SK-N-SH (cell line): ENCODE results near the gene SLC38A8. TPM values are rescaled to one million over a fixed set of nuclear protein-coding genes. Genes with fewer than 3 reads are reported as not detected.

Source experiments
- CTCF ChIA-PET: fragments of 300-600, 350-600 bp; formaldehyde crosslinking; extraction: SDS; loops from one replicate; lab custom pipeline; 2021; lab: Yijun Ruan, JAX
- POLR2A ChIA-PET: fragments of 350-600 bp; sonication (Branson Sonifier 250); formaldehyde crosslinking; extraction: SDS; loops from one replicate; lab custom pipeline; 2020; ENCODE audit warnings: antibody characterized with exemption, inconsistent platforms; lab: Yijun Ruan, JAX
- DNase-seq: peaks from one replicate; pipeline ENCODE4 v3.0.0; 2012
- H2AFZ ChIP-seq: fragments of 200-600 bp; sonication (generic); 2 replicates; pipeline ENCODE4 v1.8.1; 2016; ENCODE audit warnings: antibody characterized with exemption, mild to moderate bottlenecking, low read depth
- H3F3A ChIP-seq: fragments of 200-600 bp; sonication (generic); replicated peaks from 2 replicates; pipeline ENCODE3; 2016; ENCODE audit warnings: antibody characterized with exemption, mild to moderate bottlenecking; ENCODE audit not compliant: insufficient read depth
- H3K27ac ChIP-seq, 2 experiments: fragments of 200-500 bp in 1 of 2; fragments of 200-600 bp in 1 of 2; sonication (Bioruptor generic) in 1 of 2; sonication (generic), shearing (Covaris generic) in 1 of 2; 2 replicates each; pipeline versions ENCODE4 v1.5.1 to v1.6.1; 2014 to 2016; ENCODE audit warnings: low read depth in 2 of 2, inconsistent platforms in 1 of 2, low read length in 1 of 2, mild to moderate bottlenecking in 1 of 2, mixed read lengths in 1 of 2
- H3K27me3 ChIP-seq: fragments of 200-600 bp; sonication (generic), shearing (Covaris generic); 2 replicates; pipeline ENCODE4 v1.6.1; 2016; ENCODE audit warnings: mixed run types; ENCODE audit not compliant: insufficient read depth
- H3K36me3 ChIP-seq, 2 experiments: fragments of 200-500 bp in 1 of 2; fragments of 200-600 bp in 1 of 2; sonication (Bioruptor generic) in 1 of 2; sonication (generic) in 1 of 2; replicated peaks in 1 of 2; 2 replicates each; pipeline versions ENCODE3 to v1.5.1; 2014 to 2016; ENCODE audit warnings: low read length in 1 of 2, mild to moderate bottlenecking in 1 of 2; ENCODE audit not compliant: insufficient read depth in 2 of 2, control insufficient read depth in 1 of 2
- H3K4me1 ChIP-seq, 2 experiments: fragments of 200-500 bp in 1 of 2; fragments of 200-600 bp in 1 of 2; sonication (Bioruptor generic) in 1 of 2; sonication (generic), shearing (Covaris generic) in 1 of 2; 2 replicates each; pipeline versions ENCODE4 v1.5.1 to v1.6.1; 2014 to 2016; ENCODE audit warnings: low read depth in 1 of 2, low read length in 1 of 2, mixed run types in 1 of 2; ENCODE audit not compliant: insufficient read depth in 2 of 2, control insufficient read depth in 1 of 2
- H3K4me2 ChIP-seq: fragments of 200-600 bp; sonication (generic), shearing (Covaris generic); 2 replicates; pipeline ENCODE4 v1.6.1; 2017; ENCODE audit warnings: mixed run types
- H3K4me3 ChIP-seq, 2 experiments: fragments of 200-500 bp in 1 of 2; fragments of 200-600 bp in 1 of 2; sonication (Bioruptor generic) in 1 of 2; sonication (generic), shearing (Covaris generic) in 1 of 2; 2 replicates each; pipeline versions ENCODE4 v1.5.1 to v1.8.1; 2014 to 2016; ENCODE audit warnings: low read depth in 2 of 2, inconsistent platforms in 1 of 2, low read length in 1 of 2, mild to moderate bottlenecking in 1 of 2, mixed read lengths in 1 of 2, moderate library complexity in 1 of 2
- H3K79me2 ChIP-seq: fragments of 200-600 bp; sonication (generic); 2 replicates; pipeline ENCODE4 v1.8.1; 2017; ENCODE audit warnings: mild to moderate bottlenecking; ENCODE audit not compliant: insufficient read depth
- H3K9ac ChIP-seq: fragments of 200-600 bp; sonication (generic); 2 replicates; pipeline ENCODE4 v1.6.1; 2017; ENCODE audit warnings: mixed run types
- H3K9me2 ChIP-seq: fragments of 200-600 bp; sonication (generic); 2 replicates; pipeline ENCODE4 v1.6.1; 2017; ENCODE audit warnings: mixed run types
- H3K9me3 ChIP-seq: fragments of 200-600 bp; sonication (generic); 2 replicates; pipeline ENCODE4 v1.6.1; 2017; ENCODE audit warnings: mixed run types, mild to moderate bottlenecking, moderate library complexity
- H4K20me1 ChIP-seq: fragments of 200-600 bp; sonication (generic); 2 replicates; pipeline ENCODE4 v1.6.1; 2017; ENCODE audit warnings: mild to moderate bottlenecking, mixed run types; ENCODE audit not compliant: insufficient read depth
- CTCF ChIP-seq: fragments of 200-600 bp; sonication (generic); IDR thresholded peaks from 2 replicates; pipeline ENCODE4 v1.6.1; 2017; ENCODE audit warnings: antibody characterized with exemption, mild to moderate bottlenecking, moderate library complexity
- ELF1 ChIP-seq: IDR thresholded peaks from 2 replicates; pipeline ENCODE4 v1.4.0; 2012
- EZH2phosphoT487 ChIP-seq: fragments of 200-600 bp; sonication (generic); IDR thresholded peaks from 2 replicates; pipeline ENCODE4 v1.6.1; 2017; ENCODE audit warnings: low read depth, mixed run types, mild to moderate bottlenecking, antibody characterized with exemption, moderate library complexity, borderline replicate concordance
- FOSL2 ChIP-seq: IDR thresholded peaks from 2 replicates; pipeline ENCODE4 v1.4.0; 2012; ENCODE audit warnings: low read depth, mild to moderate bottlenecking, moderate library complexity, borderline replicate concordance
- FOXM1 ChIP-seq: IDR thresholded peaks from 2 replicates; pipeline ENCODE4 v1.4.0; 2012; ENCODE audit warnings: low read depth, mild to moderate bottlenecking
- JUND ChIP-seq: IDR thresholded peaks from 2 replicates; pipeline ENCODE4 v1.4.0; 2012
- MEF2A ChIP-seq: IDR thresholded peaks from 2 replicates; pipeline ENCODE4 v1.4.0; 2012; ENCODE audit warnings: low read depth, borderline replicate concordance
- MXI1 ChIP-seq: IDR thresholded peaks from 2 replicates; pipeline ENCODE4 v1.6.1; 2012; ENCODE audit warnings: mild to moderate bottlenecking, low read depth, low read length, improper control_type of control experiment
- NFIC ChIP-seq: IDR thresholded peaks from 2 replicates; pipeline ENCODE4 v1.4.0; 2012; ENCODE audit warnings: borderline replicate concordance
- POLR2AphosphoS5 ChIP-seq: IDR thresholded peaks from 2 replicates; pipeline ENCODE4 v1.6.1; 2012; ENCODE audit warnings: low read depth, low read length
- RAD21 ChIP-seq: IDR thresholded peaks from 2 replicates; pipeline ENCODE4 v1.6.1; 2012; ENCODE audit warnings: mild to moderate bottlenecking, low read length
- RCOR1 ChIP-seq: fragments of 150-350 bp; IDR thresholded peaks from 2 replicates; pipeline ENCODE4 v1.6.1; 2017; ENCODE audit warnings: antibody characterized with exemption, low read length
- RXRA ChIP-seq: IDR thresholded peaks from 2 replicates; pipeline ENCODE4 v1.4.0; 2012; ENCODE audit warnings: low read depth, mild to moderate bottlenecking, borderline replicate concordance
- SIN3A ChIP-seq: IDR thresholded peaks from 2 replicates; pipeline ENCODE4 v1.6.1; 2012; ENCODE audit warnings: low read depth, mild to moderate bottlenecking, low read length, moderate library complexity, borderline replicate concordance
- SMC3 ChIP-seq: IDR thresholded peaks from 2 replicates; pipeline ENCODE4 v1.6.1; 2012; ENCODE audit warnings: low read depth, low read length, improper control_type of control experiment
- TEAD4 ChIP-seq: IDR thresholded peaks from 2 replicates; pipeline ENCODE4 v1.4.0; 2012; ENCODE audit warnings: mild to moderate bottlenecking, borderline replicate concordance; ENCODE audit not compliant: insufficient read depth
- USF1 ChIP-seq: IDR thresholded peaks from 2 replicates; pipeline ENCODE4 v1.4.0; 2012; ENCODE audit warnings: low read depth, borderline replicate concordance
- YY1 ChIP-seq: IDR thresholded peaks from 2 replicates; pipeline ENCODE4 v1.4.0; 2012; ENCODE audit warnings: low read depth, mild to moderate bottlenecking
- WGBS: methylation state at CpG from one replicate; pipeline ENCODE4 v1.1.6; 2017; ENCODE audit warnings: low lambda C conversion rate; 5-methylcytosine and 5-hydroxymethylcytosine counted together
- polyA plus RNA-seq, 3 experiments: library from polyadenylated mRNA; depleted of rRNA; stranded (reverse); fragments of >200 nt; gene quantifications; 2 replicates each; pipeline ENCODE4 v1.2.3, GENCODE V29; 2012
- TF ChIP-seq, protein P1 (sequence below): IDR thresholded peaks from 2 replicates; pipeline ENCODE4; 2012

The SLC38A8 gene
- polyA plus RNA-seq, 1 of the 3 experiments (the other 2 are of a cell fraction): not detected

DNA sequence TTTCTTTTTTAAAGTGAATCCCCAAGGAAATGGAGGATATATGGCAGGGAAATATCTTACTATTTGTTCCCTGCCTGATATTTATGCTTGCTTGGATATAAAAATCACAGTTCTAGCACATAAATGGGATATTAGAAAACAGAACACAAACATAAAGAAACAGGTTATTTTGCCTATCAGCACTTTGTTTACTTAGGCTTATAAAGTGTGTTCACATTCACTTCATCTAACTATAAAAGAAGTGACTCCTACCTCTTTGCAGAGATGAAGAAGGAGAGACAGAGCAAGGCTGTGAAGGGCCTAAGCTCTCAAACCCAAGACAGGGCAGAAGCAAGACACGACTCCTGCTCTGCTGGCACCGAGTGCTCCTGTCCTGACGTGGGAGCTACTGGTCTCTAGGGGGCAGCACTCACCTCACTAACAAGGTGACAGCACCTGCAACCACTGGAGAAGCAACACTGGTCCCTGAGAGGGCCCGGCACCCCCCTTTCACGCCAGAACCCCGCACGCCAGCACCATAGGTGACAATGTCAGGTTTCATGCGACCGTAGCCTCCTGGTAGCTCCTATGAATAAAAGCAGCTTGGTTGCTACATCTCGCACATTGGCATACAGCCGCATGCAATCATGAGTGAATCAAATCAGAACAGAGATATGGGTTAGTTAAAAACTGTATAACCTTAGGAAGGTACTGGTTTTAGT lies 42.1 kb upstream of the SLC38A8 start:
- Histone ChIP-seq H4K20me1 (no peaks in the 10 kb centered on the region), H3K27ac (no peak overlapping the region), H3K9ac (no peak overlapping the region), H3K4me2 (no peak overlapping the region), H3K27me3 (no peaks in the 10 kb centered on the region), H3K4me3 (peak overlapping the region in 1 of 2 experiments; percentile 16; a peak in 1 of 4 replicates), H3K9me3 (no peaks in the 10 kb centered on the region), H3K9me2 (no peaks in the 10 kb centered on the region), H3K79me2 (no peaks in the 10 kb centered on the region; the same call in 1 of the 2 replicates), H3F3A (no peaks in the 10 kb centered on the region), H3K36me3 (peaks cover 52 to 83% of the 10 kb centered on the region in 2 experiments), H2AFZ (no peak overlapping the region), H3K4me1 (no peaks in the 10 kb centered on the region)
- peak; percentile 82 for TF ChIP-seq CTCF
- TF ChIP-seq MEF2A: no peak
- no peak for TF ChIP-seq TEAD4
- no peak for TF ChIP-seq FOSL2
- TF ChIP-seq SMC3: peak; percentile 71
- peak; percentile 72 for TF ChIP-seq RAD21
- ChIA-PET POLR2A (interaction anchor here (0.7 to 1.0 kb wide), 2 partner anchors 16 to 223 kb away, joined by 3 to 4 read pairs; no protein-coding TSS in a partner anchor), CTCF (interaction anchor here (0.6 to 14.3 kb wide), 36 partner anchors 8 to 410 kb away, joined by 3 to 163 read pairs (median 4); partner anchors contain the start of genes MBTPS1, TAF1C and WFDC1)
- 57% methylated on average over 10 of the region's 11 CpGs for WGBS
- DNase-seq: peak; percentile 84

GRCh38 chr16:84082835-84083569 lies 40.4 kb upstream of the SLC38A8 start:
- peaks cover 47 to 80% of the 10 kb centered on the region in 2 experiments for H3K36me3 ChIP-seq
- CTCF ChIA-PET: interaction anchor here (0.8 to 14.3 kb wide), 8 partner anchors 17 to 126 kb away, joined by 3 to 163 read pairs (median 10); partner anchors contain the start of gene TAF1C

More at GRCh38 chr16:84082835-84083569, 40.4 kb upstream of the SLC38A8 start:
- H3K4me2 ChIP-seq: no peak overlapping the region
- H3K9ac ChIP-seq: no peak overlapping the region
- H4K20me1 ChIP-seq: no peaks in the 10 kb centered on the region
- no peak overlapping the region for H3K27ac ChIP-seq
- no peak overlapping the region for H3K4me3 ChIP-seq
- H3K9me2 ChIP-seq: no peaks in the 10 kb centered on the region
- H3K27me3 ChIP-seq: no peaks in the 10 kb centered on the region
- no peaks in the 10 kb centered on the region for H3K4me1 ChIP-seq
- 89% methylated on average over 6 of the region's 11 CpGs for WGBS
- peaks cover 5% of the 10 kb centered on the region for H3K79me2 ChIP-seq
- DNase-seq: no peak
- H3K9me3 ChIP-seq: no peaks in the 10 kb centered on the region
- TF ChIP-seq MXI1: no peak
- TF ChIP-seq NFIC: no peak
- TF ChIP-seq, protein P1, sequence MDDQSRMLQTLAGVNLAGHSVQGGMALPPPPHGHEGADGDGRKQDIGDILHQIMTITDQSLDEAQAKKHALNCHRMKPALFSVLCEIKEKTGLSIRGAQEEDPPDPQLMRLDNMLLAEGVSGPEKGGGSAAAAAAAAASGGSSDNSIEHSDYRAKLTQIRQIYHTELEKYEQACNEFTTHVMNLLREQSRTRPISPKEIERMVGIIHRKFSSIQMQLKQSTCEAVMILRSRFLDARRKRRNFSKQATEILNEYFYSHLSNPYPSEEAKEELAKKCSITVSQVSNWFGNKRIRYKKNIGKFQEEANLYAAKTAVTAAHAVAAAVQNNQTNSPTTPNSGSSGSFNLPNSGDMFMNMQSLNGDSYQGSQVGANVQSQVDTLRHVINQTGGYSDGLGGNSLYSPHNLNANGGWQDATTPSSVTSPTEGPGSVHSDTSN: no peak
- TF ChIP-seq YY1: no peak
- no peak for TF ChIP-seq RXRA
- no peak for TF ChIP-seq JUND
- TF ChIP-seq TEAD4: no peak
- no peak for TF ChIP-seq EZH2phosphoT487
- TF ChIP-seq RCOR1: no peak
- no peak for TF ChIP-seq CTCF
- TF ChIP-seq USF1: no peak
- no peak for TF ChIP-seq POLR2AphosphoS5
- no peak for TF ChIP-seq FOXM1
- no peak for TF ChIP-seq SIN3A
- no peak for TF ChIP-seq ELF1
- no peak for TF ChIP-seq RAD21
- POLR2A ChIA-PET: interaction anchor here (0.5 kb wide), 1 partner anchor 407 kb away, joined by 10 read pairs; no protein-coding TSS in a partner anchor
- H2AFZ ChIP-seq: no peak overlapping the region
- no peaks in the 10 kb centered on the region for H3F3A ChIP-seq
